ENCODE results near the gene GALNTL6. TPM values are rescaled to one million over a fixed set of nuclear protein-coding genes. Genes with fewer than 3 reads are reported as not detected.

Gene GALNTL6
- total RNA-seq, 2 donors from 2014 or later: 0.71 TPM; not detected in 1

- no peak overlapping the region for H3K9ac ChIP-seq (ENCODE audit: extremely low read depth, low read length, poor library complexity, severe bottlenecking)
- Mint-ChIP-seq H3K27ac (no peak overlapping the region), H3K27me3 (ENCODE audit: insufficient read depth) (no peaks in the 10 kb centered on the region), H3K4me1 (peaks cover 1% of the 10 kb centered on the region), H3K9me3 (no peaks in the 10 kb centered on the region), H3K36me3 (ENCODE audit: low read depth) (no peaks in the 10 kb centered on the region), H3K4me3 (no peak overlapping the region)
- H3K9me3 ChIP-seq (ENCODE audit: control insufficient read depth, low read length): no peaks in the 10 kb centered on the region
- no peaks in the 10 kb centered on the region for H3K36me3 ChIP-seq (ENCODE audit: control insufficient read depth, insufficient read depth, low read length)
- no peak overlapping the region for H3K4me3 ChIP-seq (ENCODE audit: low read length)
- no peaks in the 10 kb centered on the region for H3K4me1 ChIP-seq (ENCODE audit: control insufficient read depth, insufficient read depth, low read length)
- H3K27ac ChIP-seq (ENCODE audit: low read depth, low read length): no peak overlapping the region
- no peak for TF ChIP-seq CTCF (conservative IDR thresholded peaks at IDR 0.05)
- no peaks in the 10 kb centered on the region for H3K27me3 ChIP-seq (ENCODE audit: control insufficient read depth, insufficient read depth, low read length, poor library complexity, severe bottlenecking)
- no peak for DNase-seq
- 87 to 100% methylated on average over 1 to 3 of the region's 3 CpGs for WGBS, 2 experiments (ENCODE audit: insufficient coverage in 1 of 2, insufficient read length in 1 of 2)
Observed at GRCh38 chr4:172777729-172778431, 964.7 kb downstream of the GALNTL6 start.

DNA sequence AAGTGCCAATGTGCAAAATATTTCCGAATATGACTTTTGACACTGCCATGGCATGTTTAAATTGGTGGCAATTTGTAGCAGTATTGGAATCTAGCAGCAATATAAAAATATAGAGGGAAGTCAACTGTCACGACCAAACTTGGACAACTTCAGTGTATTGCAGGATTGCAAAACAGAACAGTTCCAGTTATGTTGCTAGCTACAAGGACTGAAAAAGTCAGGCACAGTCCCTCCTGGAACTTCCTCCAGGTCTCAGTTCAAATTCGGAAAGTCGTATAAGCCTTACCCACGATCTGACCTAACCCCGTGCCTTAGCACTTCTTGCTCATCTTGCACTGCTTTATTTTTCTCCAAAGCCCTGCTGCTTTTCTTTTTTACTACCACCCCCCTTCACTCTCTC, 965.4 kb downstream of the GALNTL6 start:
- Mint-ChIP-seq H3K27me3 (ENCODE audit: insufficient read depth) (no peaks in the 10 kb centered on the region), H3K27ac (no peak overlapping the region), H3K4me3 (no peak overlapping the region), H3K36me3 (ENCODE audit: low read depth) (no peaks in the 10 kb centered on the region), H3K4me1 (peaks cover 1% of the 10 kb centered on the region), H3K9me3 (no peaks in the 10 kb centered on the region)
- H3K4me1 ChIP-seq (ENCODE audit: control insufficient read depth, insufficient read depth, low read length): no peaks in the 10 kb centered on the region
- no peaks in the 10 kb centered on the region for H3K36me3 ChIP-seq (ENCODE audit: control insufficient read depth, insufficient read depth, low read length)
- TF ChIP-seq CTCF (conservative IDR thresholded peaks at IDR 0.05): no peak
- no peak overlapping the region for H3K27ac ChIP-seq (ENCODE audit: low read depth, low read length)
- no peaks in the 10 kb centered on the region for H3K9me3 ChIP-seq (ENCODE audit: control insufficient read depth, low read length)
- H3K9ac ChIP-seq (ENCODE audit: extremely low read depth, low read length, poor library complexity, severe bottlenecking): no peak overlapping the region
- WGBS, 2 experiments (ENCODE audit: insufficient coverage in 1 of 2, insufficient read length in 1 of 2): 75 to 84% methylated on average over 4 to 6 of the region's 6 CpGs
- no peak for DNase-seq
- H3K27me3 ChIP-seq (ENCODE audit: control insufficient read depth, insufficient read depth, low read length, poor library complexity, severe bottlenecking): no peaks in the 10 kb centered on the region
- H3K4me3 ChIP-seq (ENCODE audit: low read length): no peak overlapping the region

DNA sequence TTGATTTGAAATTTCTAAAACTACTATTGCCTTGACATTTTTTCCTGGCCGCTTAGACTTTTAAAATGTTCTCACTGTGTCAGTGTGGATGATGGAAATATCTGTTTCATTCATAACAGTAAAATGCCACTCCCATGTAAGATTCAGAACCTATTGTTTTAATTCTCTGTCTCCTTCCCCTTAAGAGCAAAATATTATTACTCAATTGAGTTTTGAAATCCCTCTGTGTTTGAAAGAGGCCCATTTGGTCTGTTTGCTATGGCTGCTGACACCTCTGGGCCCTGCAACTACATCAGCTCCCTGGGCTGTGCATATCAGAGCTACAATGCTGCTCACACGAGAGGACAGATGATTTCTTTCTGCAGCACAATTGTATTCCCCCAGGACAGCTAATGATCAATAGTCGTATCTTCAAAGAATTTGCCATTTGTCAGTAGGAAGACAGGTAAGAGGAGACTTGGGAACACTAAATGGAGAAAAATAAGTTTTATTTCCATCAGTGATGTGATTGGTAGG, 967.4 kb downstream of the GALNTL6 start:
- no peak for DNase-seq
- Histone ChIP-seq H3K27me3 (ENCODE audit: control insufficient read depth, insufficient read depth, low read length, poor library complexity, severe bottlenecking) (no peaks in the 10 kb centered on the region), H3K9ac (ENCODE audit: extremely low read depth, low read length, poor library complexity, severe bottlenecking) (no peak overlapping the region), H3K27ac (ENCODE audit: low read depth, low read length) (no peak overlapping the region), H3K36me3 (ENCODE audit: control insufficient read depth, insufficient read depth, low read length) (no peaks in the 10 kb centered on the region), H3K4me1 (ENCODE audit: control insufficient read depth, insufficient read depth, low read length) (no peaks in the 10 kb centered on the region), H3K9me3 (ENCODE audit: control insufficient read depth, low read length) (no peaks in the 10 kb centered on the region), H3K4me3 (ENCODE audit: low read length) (no peak overlapping the region)
- Mint-ChIP-seq H3K4me1 (peaks cover 1% of the 10 kb centered on the region), H3K27me3 (ENCODE audit: insufficient read depth) (no peaks in the 10 kb centered on the region), H3K9me3 (no peaks in the 10 kb centered on the region), H3K27ac (no peak overlapping the region), H3K36me3 (ENCODE audit: low read depth) (no peaks in the 10 kb centered on the region), H3K4me3 (no peak overlapping the region)
- WGBS, 2 experiments (ENCODE audit: insufficient coverage in 1 of 2, insufficient read length in 1 of 2): 89% methylated on average over 3 of the region's 3 CpGs; no CpG with 5 or more reads in 1 of the 2 experiments
- no peak for TF ChIP-seq CTCF (conservative IDR thresholded peaks at IDR 0.05)

Data from endodermal cell (in vitro differentiated cells).